SK-N-SH (cell line): ENCODE measurements around the gene LRRC8D. TPM values are rescaled to one million over a fixed set of nuclear protein-coding genes. Genes with fewer than 3 reads are reported as not detected.
A peak's percentile ranks its signal among the peaks of the same experiment; 100 is the strongest.

Experiments used
- CTCF ChIA-PET: fragments of 300-600, 350-600 bp; formaldehyde crosslinking; extraction: SDS; loops from one replicate; lab custom pipeline; 2021; lab: Yijun Ruan, JAX
- POLR2A ChIA-PET: fragments of 350-600 bp; sonication (Branson Sonifier 250); formaldehyde crosslinking; extraction: SDS; loops from one replicate; lab custom pipeline; 2020; ENCODE audit warnings: antibody characterized with exemption, inconsistent platforms; lab: Yijun Ruan, JAX
- DNase-seq: peaks from one replicate; pipeline ENCODE4 v3.0.0; 2012
- H2AFZ ChIP-seq: fragments of 200-600 bp; sonication (generic); 2 replicates; pipeline ENCODE4 v1.8.1; 2016; ENCODE audit warnings: antibody characterized with exemption, mild to moderate bottlenecking, low read depth
- H3F3A ChIP-seq: fragments of 200-600 bp; sonication (generic); replicated peaks from 2 replicates; pipeline ENCODE3; 2016; ENCODE audit warnings: antibody characterized with exemption, mild to moderate bottlenecking; ENCODE audit not compliant: insufficient read depth
- H3K27ac ChIP-seq, 2 experiments: fragments of 200-500 bp in 1 of 2; fragments of 200-600 bp in 1 of 2; sonication (Bioruptor generic) in 1 of 2; sonication (generic), shearing (Covaris generic) in 1 of 2; 2 replicates each; pipeline versions ENCODE4 v1.5.1 to v1.6.1; 2014 to 2016; ENCODE audit warnings: low read depth in 2 of 2, inconsistent platforms in 1 of 2, low read length in 1 of 2, mild to moderate bottlenecking in 1 of 2, mixed read lengths in 1 of 2
- H3K27me3 ChIP-seq: fragments of 200-600 bp; sonication (generic), shearing (Covaris generic); 2 replicates; pipeline ENCODE4 v1.6.1; 2016; ENCODE audit warnings: mixed run types; ENCODE audit not compliant: insufficient read depth
- H3K36me3 ChIP-seq, 2 experiments: fragments of 200-500 bp in 1 of 2; fragments of 200-600 bp in 1 of 2; sonication (Bioruptor generic) in 1 of 2; sonication (generic) in 1 of 2; replicated peaks in 1 of 2; 2 replicates each; pipeline versions ENCODE3 to v1.5.1; 2014 to 2016; ENCODE audit warnings: low read length in 1 of 2, mild to moderate bottlenecking in 1 of 2; ENCODE audit not compliant: insufficient read depth in 2 of 2, control insufficient read depth in 1 of 2
- H3K4me1 ChIP-seq, 2 experiments: fragments of 200-500 bp in 1 of 2; fragments of 200-600 bp in 1 of 2; sonication (Bioruptor generic) in 1 of 2; sonication (generic), shearing (Covaris generic) in 1 of 2; 2 replicates each; pipeline versions ENCODE4 v1.5.1 to v1.6.1; 2014 to 2016; ENCODE audit warnings: low read depth in 1 of 2, low read length in 1 of 2, mixed run types in 1 of 2; ENCODE audit not compliant: insufficient read depth in 2 of 2, control insufficient read depth in 1 of 2
- H3K4me2 ChIP-seq: fragments of 200-600 bp; sonication (generic), shearing (Covaris generic); 2 replicates; pipeline ENCODE4 v1.6.1; 2017; ENCODE audit warnings: mixed run types
- H3K4me3 ChIP-seq, 2 experiments: fragments of 200-500 bp in 1 of 2; fragments of 200-600 bp in 1 of 2; sonication (Bioruptor generic) in 1 of 2; sonication (generic), shearing (Covaris generic) in 1 of 2; 2 replicates each; pipeline versions ENCODE4 v1.5.1 to v1.8.1; 2014 to 2016; ENCODE audit warnings: low read depth in 2 of 2, inconsistent platforms in 1 of 2, low read length in 1 of 2, mild to moderate bottlenecking in 1 of 2, mixed read lengths in 1 of 2, moderate library complexity in 1 of 2
- H3K79me2 ChIP-seq: fragments of 200-600 bp; sonication (generic); 2 replicates; pipeline ENCODE4 v1.8.1; 2017; ENCODE audit warnings: mild to moderate bottlenecking; ENCODE audit not compliant: insufficient read depth
- H3K9ac ChIP-seq: fragments of 200-600 bp; sonication (generic); 2 replicates; pipeline ENCODE4 v1.6.1; 2017; ENCODE audit warnings: mixed run types
- H3K9me2 ChIP-seq: fragments of 200-600 bp; sonication (generic); 2 replicates; pipeline ENCODE4 v1.6.1; 2017; ENCODE audit warnings: mixed run types
- H3K9me3 ChIP-seq: fragments of 200-600 bp; sonication (generic); 2 replicates; pipeline ENCODE4 v1.6.1; 2017; ENCODE audit warnings: mixed run types, mild to moderate bottlenecking, moderate library complexity
- H4K20me1 ChIP-seq: fragments of 200-600 bp; sonication (generic); 2 replicates; pipeline ENCODE4 v1.6.1; 2017; ENCODE audit warnings: mild to moderate bottlenecking, mixed run types; ENCODE audit not compliant: insufficient read depth
- CHD2 ChIP-seq: fragments of 150-350 bp; IDR thresholded peaks from 2 replicates; pipeline ENCODE4 v1.6.1; 2018; ENCODE audit warnings: low read length; ENCODE audit not compliant: partially characterized antibody
- EZH2phosphoT487 ChIP-seq: fragments of 200-600 bp; sonication (generic); IDR thresholded peaks from 2 replicates; pipeline ENCODE4 v1.6.1; 2017; ENCODE audit warnings: low read depth, mixed run types, mild to moderate bottlenecking, antibody characterized with exemption, moderate library complexity, borderline replicate concordance
- GATA2 ChIP-seq: sonication (generic); formaldehyde crosslinking; IDR thresholded peaks from 2 replicates; pipeline ENCODE4 v1.5.0; 2020; ENCODE audit warnings: mild to moderate bottlenecking, missing genetic modification reagents
- JUND ChIP-seq: IDR thresholded peaks from 2 replicates; pipeline ENCODE4 v1.4.0; 2012
- NRF1 ChIP-seq: IDR thresholded peaks from 2 replicates; pipeline ENCODE4 v1.6.1; 2012; ENCODE audit warnings: low read depth, mild to moderate bottlenecking, low read length
- RFX5 ChIP-seq: IDR thresholded peaks from 2 replicates; pipeline ENCODE4 v1.6.1; 2012; ENCODE audit warnings: mild to moderate bottlenecking, improper control_type of control experiment, low read length
- RXRA ChIP-seq: IDR thresholded peaks from 2 replicates; pipeline ENCODE4 v1.4.0; 2012; ENCODE audit warnings: low read depth, mild to moderate bottlenecking, borderline replicate concordance
- SIN3A ChIP-seq: IDR thresholded peaks from 2 replicates; pipeline ENCODE4 v1.6.1; 2012; ENCODE audit warnings: low read depth, mild to moderate bottlenecking, low read length, moderate library complexity, borderline replicate concordance
- SMC3 ChIP-seq: IDR thresholded peaks from 2 replicates; pipeline ENCODE4 v1.6.1; 2012; ENCODE audit warnings: low read depth, low read length, improper control_type of control experiment
- TAF1 ChIP-seq: IDR thresholded peaks from 2 replicates; pipeline ENCODE4 v1.6.1; 2012; ENCODE audit warnings: low read depth, mild to moderate bottlenecking, low read length, moderate library complexity, borderline replicate concordance
- TCF12 ChIP-seq: IDR thresholded peaks from 2 replicates; pipeline ENCODE4 v1.4.0; 2012
- TEAD4 ChIP-seq: IDR thresholded peaks from 2 replicates; pipeline ENCODE4 v1.4.0; 2012; ENCODE audit warnings: mild to moderate bottlenecking, borderline replicate concordance; ENCODE audit not compliant: insufficient read depth
- WGBS: methylation state at CpG from one replicate; pipeline ENCODE4 v1.1.6; 2017; ENCODE audit warnings: low lambda C conversion rate; 5-methylcytosine and 5-hydroxymethylcytosine counted together
- polyA plus RNA-seq, 3 experiments: library from polyadenylated mRNA; depleted of rRNA; stranded (reverse); fragments of >200 nt; gene quantifications; 2 replicates each; pipeline ENCODE4 v1.2.3, GENCODE V29; 2012
- TF ChIP-seq, protein P1 (sequence below): IDR thresholded peaks from 2 replicates; pipeline ENCODE4 v1.4.0; 2012; ENCODE audit warnings: low read depth, borderline replicate concordance
- TF ChIP-seq, protein P2 (sequence below): IDR thresholded peaks from 2 replicates; pipeline ENCODE4 v1.4.0; 2012; ENCODE audit warnings: low read depth, borderline replicate concordance
- TF ChIP-seq, protein P3 (sequence below): IDR thresholded peaks from 2 replicates; pipeline ENCODE4; 2012
- TF ChIP-seq, protein P4 (sequence below): fragments of 200-600 bp; sonication (generic); IDR thresholded peaks from 2 replicates; pipeline ENCODE4 v1.6.1; 2017; ENCODE audit warnings: antibody characterized with exemption, mild to moderate bottlenecking, moderate library complexity

Gene LRRC8D
- polyA plus RNA-seq, 1 of the 3 experiments (the other 2 are of a cell fraction): 15.0 TPM

DNA sequence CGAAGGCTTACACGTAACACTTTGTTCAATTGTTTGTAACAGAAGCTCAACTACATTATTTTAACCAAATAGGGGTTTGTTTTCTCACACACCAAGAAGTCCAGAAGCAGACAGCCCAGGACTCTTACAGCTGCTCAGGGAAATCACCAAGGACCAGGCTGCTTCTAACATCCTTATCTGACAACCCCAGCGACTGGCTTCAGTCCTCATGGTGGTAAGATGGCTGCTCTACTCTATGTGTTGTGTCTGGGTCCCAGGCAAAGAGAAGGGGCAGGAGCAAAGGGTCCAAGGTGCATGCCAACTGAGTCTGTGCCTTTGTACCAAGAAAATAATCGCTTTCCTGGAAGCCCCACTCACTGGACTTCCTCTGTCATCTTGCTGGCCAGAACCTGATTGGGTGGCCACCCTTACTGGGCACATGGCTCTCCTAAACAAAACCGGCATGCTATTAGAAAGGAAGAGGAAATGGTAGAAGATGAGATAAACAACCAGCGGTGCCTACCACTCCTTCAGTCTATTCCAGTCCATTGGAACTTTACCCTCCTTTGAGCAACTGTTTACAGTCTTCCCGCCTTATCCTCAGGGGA, 34.1 kb upstream of the LRRC8D start (continued):
- TF ChIP-seq, protein P1, sequence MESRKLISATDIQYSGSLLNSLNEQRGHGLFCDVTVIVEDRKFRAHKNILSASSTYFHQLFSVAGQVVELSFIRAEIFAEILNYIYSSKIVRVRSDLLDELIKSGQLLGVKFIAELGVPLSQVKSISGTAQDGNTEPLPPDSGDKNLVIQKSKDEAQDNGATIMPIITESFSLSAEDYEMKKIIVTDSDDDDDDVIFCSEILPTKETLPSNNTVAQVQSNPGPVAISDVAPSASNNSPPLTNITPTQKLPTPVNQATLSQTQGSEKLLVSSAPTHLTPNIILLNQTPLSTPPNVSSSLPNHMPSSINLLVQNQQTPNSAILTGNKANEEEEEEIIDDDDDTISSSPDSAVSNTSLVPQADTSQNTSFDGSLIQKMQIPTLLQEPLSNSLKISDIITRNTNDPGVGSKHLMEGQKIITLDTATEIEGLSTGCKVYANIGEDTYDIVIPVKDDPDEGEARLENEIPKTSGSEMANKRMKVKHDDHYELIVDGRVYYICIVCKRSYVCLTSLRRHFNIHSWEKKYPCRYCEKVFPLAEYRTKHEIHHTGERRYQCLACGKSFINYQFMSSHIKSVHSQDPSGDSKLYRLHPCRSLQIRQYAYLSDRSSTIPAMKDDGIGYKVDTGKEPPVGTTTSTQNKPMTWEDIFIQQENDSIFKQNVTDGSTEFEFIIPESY: no peak
- TF ChIP-seq, protein P2, sequence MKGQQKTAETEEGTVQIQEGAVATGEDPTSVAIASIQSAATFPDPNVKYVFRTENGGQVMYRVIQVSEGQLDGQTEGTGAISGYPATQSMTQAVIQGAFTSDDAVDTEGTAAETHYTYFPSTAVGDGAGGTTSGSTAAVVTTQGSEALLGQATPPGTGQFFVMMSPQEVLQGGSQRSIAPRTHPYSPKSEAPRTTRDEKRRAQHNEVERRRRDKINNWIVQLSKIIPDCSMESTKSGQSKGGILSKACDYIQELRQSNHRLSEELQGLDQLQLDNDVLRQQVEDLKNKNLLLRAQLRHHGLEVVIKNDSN: no peak

DNA sequence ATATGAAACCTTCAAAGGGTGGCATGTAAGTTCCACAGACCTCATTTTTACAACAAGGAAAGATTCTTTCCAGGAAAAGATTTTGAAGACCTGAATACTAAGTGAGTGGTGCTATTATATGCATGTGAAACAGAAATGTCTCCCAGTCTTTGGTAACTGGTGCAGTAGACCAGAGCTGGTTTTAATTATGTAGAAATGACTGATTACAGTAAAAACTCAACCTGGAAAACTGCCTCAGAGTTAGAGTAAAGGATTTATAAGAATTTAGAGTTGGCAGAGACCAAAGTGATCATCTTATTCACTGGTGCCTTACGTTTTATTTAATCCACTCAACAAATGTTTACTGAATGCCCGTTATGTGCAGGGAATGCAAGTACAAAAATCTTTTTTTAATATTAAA, 30.2 kb upstream of the LRRC8D start:
- no peaks in the 10 kb centered on the region for H3K9me2 ChIP-seq
- CTCF ChIA-PET: interaction anchor here (1.2 to 2.5 kb wide), 2 partner anchors 8 to 14 kb away, joined by 3 to 12 read pairs; no protein-coding TSS in a partner anchor
- H3K27ac ChIP-seq: peak overlapping the region in 1 of 2 experiments; percentile 23; a peak in 1 of 4 replicates
- no peaks in the 10 kb centered on the region for H3K27me3 ChIP-seq
- no peaks in the 10 kb centered on the region for H3K9me3 ChIP-seq
- no peaks in the 10 kb centered on the region for H3F3A ChIP-seq
- no peaks in the 10 kb centered on the region for H3K79me2 ChIP-seq
- peaks cover 0 to 10% of the 10 kb centered on the region in 2 experiments; a peak in 1 of 4 replicates for H3K4me1 ChIP-seq
- no peaks in the 10 kb centered on the region for H4K20me1 ChIP-seq
- POLR2A ChIA-PET: no interaction called here
- no peak overlapping the region for H3K9ac ChIP-seq
- no peak for DNase-seq
- no peak overlapping the region for H3K4me2 ChIP-seq
- 31% methylated on average over 2 of the region's 2 CpGs for WGBS
- H3K36me3 ChIP-seq: no peaks in the 10 kb centered on the region
- TF ChIP-seq SMC3 (no peak), JUND (no peak), RXRA (no peak), TEAD4 (no peak), GATA2 (CRISPR knock-in tag) (no peak), NRF1 (no peak), TAF1 (no peak), RFX5 (no peak), TCF12 (peak; percentile 71), SIN3A (no peak), EZH2phosphoT487 (no peak), CHD2 (no peak)
- TF ChIP-seq, protein P2: no peak
- TF ChIP-seq, protein P3, sequence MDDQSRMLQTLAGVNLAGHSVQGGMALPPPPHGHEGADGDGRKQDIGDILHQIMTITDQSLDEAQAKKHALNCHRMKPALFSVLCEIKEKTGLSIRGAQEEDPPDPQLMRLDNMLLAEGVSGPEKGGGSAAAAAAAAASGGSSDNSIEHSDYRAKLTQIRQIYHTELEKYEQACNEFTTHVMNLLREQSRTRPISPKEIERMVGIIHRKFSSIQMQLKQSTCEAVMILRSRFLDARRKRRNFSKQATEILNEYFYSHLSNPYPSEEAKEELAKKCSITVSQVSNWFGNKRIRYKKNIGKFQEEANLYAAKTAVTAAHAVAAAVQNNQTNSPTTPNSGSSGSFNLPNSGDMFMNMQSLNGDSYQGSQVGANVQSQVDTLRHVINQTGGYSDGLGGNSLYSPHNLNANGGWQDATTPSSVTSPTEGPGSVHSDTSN: 0 out of 2 replicates have a peak, but pooled peaks have one; percentile 11
- TF ChIP-seq, protein P4, sequence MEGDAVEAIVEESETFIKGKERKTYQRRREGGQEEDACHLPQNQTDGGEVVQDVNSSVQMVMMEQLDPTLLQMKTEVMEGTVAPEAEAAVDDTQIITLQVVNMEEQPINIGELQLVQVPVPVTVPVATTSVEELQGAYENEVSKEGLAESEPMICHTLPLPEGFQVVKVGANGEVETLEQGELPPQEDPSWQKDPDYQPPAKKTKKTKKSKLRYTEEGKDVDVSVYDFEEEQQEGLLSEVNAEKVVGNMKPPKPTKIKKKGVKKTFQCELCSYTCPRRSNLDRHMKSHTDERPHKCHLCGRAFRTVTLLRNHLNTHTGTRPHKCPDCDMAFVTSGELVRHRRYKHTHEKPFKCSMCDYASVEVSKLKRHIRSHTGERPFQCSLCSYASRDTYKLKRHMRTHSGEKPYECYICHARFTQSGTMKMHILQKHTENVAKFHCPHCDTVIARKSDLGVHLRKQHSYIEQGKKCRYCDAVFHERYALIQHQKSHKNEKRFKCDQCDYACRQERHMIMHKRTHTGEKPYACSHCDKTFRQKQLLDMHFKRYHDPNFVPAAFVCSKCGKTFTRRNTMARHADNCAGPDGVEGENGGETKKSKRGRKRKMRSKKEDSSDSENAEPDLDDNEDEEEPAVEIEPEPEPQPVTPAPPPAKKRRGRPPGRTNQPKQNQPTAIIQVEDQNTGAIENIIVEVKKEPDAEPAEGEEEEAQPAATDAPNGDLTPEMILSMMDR: no peak
- no peak overlapping the region for H3K4me3 ChIP-seq
- no peak overlapping the region for H2AFZ ChIP-seq
